Measurements from ENCODE around the gene MAPKAP1.
A peak's percentile ranks its signal among the peaks of the same experiment; 100 is the strongest.

The MAPKAP1 gene

GRCh38 chr9:125527471-125528002 is 179.5 kb downstream of the MAPKAP1 start:
- H3K4me3 ChIP-seq: no peak overlapping the region
- no peak overlapping the region for H3K27ac ChIP-seq

- peak overlapping the region in 6 of 21 experiments; percentile 2 to 60 (median 42) for H3K27ac ChIP-seq
- H3K4me3 ChIP-seq: no peak overlapping the region
These were observed 180.9 kb downstream of the MAPKAP1 start for GRCh38 chr9:125525921-125526631.

DNA sequence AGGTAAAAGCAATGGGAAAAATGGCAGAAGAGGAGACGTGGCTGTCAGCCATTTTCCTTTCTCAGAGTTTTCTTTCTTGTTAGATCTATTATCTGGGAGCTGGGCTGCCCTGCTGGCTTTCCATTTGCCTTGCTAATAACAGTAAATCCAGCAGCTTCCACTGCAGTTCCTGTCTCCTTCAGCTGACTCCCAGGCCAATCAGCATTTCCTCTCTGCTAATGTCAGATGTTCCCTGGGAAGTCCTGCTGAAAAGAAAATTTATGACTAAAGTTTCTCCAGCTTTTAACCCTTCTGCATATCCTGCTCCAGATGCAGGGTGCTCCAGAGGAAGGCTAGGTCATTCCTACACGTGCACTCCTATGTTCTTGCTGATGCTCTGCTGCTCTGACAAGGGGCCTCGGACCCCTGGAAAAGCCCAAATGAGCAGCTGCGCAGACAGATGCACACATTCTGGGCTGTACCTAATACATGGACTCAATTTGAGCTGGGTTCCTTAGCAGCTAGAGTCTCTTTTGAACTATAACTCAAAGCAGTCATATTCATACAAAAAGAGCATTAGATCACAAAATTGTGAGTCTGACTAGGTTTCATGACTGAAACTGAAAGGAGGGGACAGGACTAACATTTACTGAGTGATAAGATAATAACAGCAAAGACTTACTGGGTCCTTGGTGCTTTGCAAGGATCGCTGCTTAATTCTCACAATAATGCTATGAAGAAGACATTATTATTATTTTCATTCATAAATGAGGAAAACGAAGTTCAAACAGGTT is 182.2 kb downstream of the MAPKAP1 start:
- H3K27ac ChIP-seq: peak overlapping the region in 3 of 21 experiments; percentile 3 to 28 (median 26)
- no peak overlapping the region for H3K4me3 ChIP-seq

DNA sequence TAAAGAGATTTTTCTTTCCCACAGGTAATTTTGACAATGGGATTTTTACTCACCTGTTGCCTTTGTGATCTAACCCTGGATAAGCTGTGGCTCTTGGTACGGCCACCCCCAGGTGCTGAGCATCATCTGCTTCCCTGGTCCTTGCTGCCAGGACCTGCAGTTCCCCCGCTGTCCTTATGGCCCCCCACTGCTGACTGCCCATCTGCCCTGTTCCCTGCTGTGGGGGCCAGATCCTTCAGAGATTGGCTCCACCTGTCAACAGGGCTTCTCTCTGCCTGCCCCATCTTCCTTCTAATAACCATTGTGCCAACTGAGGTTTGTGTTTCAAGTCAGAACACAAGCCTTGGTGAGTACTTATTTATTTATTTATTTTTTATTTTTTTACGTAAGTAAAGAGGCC is 183.3 kb downstream of the MAPKAP1 start:
- Histone ChIP-seq H3K27ac (no peak overlapping the region), H3K4me3 (no peak overlapping the region)

DNA sequence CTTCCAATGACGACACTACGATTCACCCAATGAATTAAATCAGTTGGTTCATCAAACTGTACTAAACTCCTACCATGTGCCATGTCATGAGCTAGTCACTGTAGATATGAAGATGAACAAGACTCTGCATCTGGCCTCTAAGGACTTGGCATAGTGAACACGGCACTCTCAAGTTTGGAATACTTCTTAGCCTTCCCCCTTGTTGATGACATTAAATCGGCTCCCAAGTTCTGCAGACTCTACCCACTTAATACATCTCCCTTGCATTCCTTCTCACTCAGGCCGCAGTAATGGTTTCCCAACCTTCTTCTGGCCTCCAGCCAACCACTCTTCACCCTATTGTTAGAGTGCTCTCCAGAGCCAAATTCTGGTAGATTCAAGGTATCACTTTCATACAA is 184.7 kb downstream of the MAPKAP1 start:
- peak overlapping the region in 12 of 21 experiments; percentile 33 to 85 (median 60) for H3K27ac ChIP-seq
- no peak overlapping the region for H3K4me3 ChIP-seq

GRCh38 chr9:125521462-125522327 is 185.3 kb downstream of the MAPKAP1 start:
- Histone ChIP-seq H3K4me3 (no peak overlapping the region), H3K27ac (peak overlapping the region in 13 of 21 experiments; percentile 30 to 85 (median 59))

GRCh38 chr9:125519734-125520133 is 187.3 kb downstream of the MAPKAP1 start:
- Histone ChIP-seq H3K4me3 (no peak overlapping the region), H3K27ac (no peak overlapping the region)

DNA sequence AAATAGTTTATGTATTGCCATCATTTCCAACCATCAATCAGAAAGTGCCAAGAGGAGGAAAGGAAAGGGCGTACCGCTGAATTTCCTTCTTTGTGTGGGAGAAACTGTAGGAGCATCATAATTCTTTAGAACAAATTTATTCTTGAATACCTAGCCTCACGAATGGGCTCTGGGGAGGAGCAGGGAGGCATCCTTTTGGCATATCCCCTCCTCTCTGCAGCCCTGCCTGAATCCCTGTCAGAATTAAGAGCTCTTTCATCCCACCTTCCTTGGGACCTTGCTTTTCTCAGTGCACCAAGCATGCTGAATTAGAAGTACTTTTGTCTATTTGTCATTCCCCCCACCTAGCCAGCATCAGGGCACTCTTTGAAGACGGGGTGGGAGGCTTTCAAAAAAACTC is 189.4 kb downstream of the MAPKAP1 start:
- no peak overlapping the region for H3K27ac ChIP-seq
- H3K4me3 ChIP-seq: no peak overlapping the region

DNA sequence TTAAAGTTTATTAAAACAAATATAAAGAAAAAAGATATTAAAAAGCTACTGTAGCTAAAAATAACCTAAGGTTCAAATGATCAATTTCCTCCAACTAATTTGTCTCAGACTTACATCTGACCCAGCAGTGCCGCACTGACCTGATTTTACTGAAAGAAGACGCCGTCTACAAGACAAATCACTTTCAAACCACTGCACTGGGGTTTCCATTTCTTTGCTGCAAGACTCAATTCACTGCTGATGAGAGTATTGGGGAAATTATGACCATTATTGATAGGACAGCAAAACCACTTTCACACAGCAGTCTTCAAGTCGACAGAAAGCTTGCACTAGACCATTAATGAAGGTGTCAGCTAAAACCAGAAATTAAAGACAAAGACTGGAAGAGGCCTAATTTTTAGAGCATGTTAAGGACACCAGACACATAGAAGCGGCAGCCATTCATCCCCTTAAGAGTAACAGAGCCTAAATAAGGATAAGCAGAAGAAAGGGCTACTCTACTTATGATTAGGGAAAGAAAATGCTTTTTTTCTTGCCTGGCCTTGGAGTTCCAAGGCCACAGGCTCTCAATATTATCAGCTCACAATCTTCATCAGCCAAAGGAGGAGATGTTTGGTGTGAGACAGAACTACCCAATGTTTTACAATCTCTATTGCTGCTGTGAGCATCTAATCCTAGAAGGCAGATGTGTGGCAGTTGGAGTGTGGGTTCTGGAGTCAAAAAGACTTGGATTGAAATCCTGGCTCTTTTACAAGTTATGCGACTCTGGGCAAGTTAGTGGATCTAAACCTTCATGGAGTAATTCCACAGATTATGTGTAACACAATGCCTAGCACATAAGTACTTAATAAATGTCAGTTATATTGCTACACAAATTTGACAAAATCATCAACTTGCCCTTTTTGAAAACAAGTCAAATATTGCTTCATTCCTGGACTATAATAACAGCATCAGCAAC is 190.7 kb downstream of the MAPKAP1 start:
- H3K27ac ChIP-seq: no peak overlapping the region
- H3K4me3 ChIP-seq: no peak overlapping the region

DNA sequence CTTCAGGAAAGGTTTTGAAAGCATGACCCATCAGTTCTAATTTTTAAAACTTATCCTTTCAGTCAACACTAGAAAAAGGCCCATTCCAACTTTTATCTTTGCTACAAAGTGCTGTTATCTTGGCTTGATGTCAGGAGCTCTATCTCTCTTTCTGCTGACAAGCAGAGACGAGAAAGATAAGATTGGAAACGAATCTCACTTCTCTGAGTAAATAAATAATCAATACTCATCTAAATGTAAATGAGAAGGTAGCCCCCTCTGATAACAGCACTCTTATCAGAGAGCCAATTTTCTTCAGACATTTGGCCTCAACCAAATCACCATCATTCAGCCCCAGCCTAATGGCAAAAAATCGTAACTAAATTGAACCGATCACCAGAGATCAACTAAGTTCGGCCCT is 191.7 kb downstream of the MAPKAP1 start:
- Histone ChIP-seq H3K4me3 (no peak overlapping the region), H3K27ac (no peak overlapping the region)

- Histone ChIP-seq H3K4me3 (peak overlapping the region in 1 of 7 experiments; percentile 4), H3K27ac (peak overlapping the region in 1 of 21 experiments; percentile 64)
These were observed 192.5 kb downstream of the MAPKAP1 start for GRCh38 chr9:125514468-125514867.

GRCh38 chr9:125513668-125514413 is 193.2 kb downstream of the MAPKAP1 start:
- peak overlapping the region in 3 of 7 experiments; percentile 4 to 14 (median 6) for H3K4me3 ChIP-seq

GRCh38 chr9:125513303-125513667 is 193.7 kb downstream of the MAPKAP1 start:
- Histone ChIP-seq H3K27ac (peak overlapping the region in 7 of 21 experiments; percentile 1 to 64 (median 43)), H3K4me3 (peak overlapping the region in 3 of 7 experiments; percentile 4 to 14 (median 6))

More at GRCh38 chr9:125513668-125514413, 193.2 kb downstream of the MAPKAP1 start:
- H3K27ac ChIP-seq: peak overlapping the region in 9 of 21 experiments; percentile 1 to 64 (median 38)

DNA sequence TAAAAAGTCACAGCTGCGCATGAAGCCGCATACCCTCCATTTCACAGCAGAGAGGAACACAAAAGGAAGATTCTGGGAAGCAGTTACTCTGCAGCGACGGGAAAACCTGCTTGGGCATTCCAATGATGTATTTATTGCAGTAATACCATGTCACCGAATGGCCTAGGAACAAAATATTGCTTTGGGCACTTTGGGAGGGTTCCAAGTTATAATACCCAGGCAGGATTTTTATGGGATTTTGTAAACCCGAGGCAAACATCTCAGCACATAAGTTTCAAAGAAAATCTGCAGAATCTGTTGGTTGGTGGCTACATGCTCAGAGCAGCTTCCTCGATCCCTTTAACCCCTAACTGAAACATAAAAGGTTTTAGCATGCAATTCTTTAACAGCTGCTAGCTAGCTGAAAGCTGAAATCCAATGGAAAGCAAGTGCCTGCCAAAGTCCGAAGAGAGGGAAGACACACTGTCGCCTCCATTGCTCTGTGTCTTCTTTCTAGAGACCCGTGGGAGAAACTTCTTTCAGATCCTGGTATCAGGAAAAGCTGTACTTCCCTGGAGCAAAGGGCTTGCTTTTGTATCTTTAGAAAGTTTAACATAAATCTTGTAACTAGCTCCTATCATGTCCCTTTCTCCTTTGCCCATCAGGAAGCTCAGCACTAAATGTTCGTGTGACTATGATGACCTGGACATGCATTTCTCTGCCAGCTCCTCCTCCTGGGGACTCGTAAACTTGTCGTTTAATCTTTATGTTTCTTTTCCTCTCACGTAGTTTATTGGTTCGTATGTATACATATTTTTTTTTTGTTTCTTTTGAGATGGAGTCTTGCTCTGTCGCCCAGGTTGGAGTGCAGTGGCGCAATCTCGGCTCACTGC is 195.0 kb downstream of the MAPKAP1 start:
- no peak overlapping the region for H3K27ac ChIP-seq
- no peak overlapping the region for H3K4me3 ChIP-seq

- no peak overlapping the region for H3K27ac ChIP-seq
These were observed 196.0 kb downstream of the MAPKAP1 start for GRCh38 chr9:125510980-125511379.

GRCh38 chr9:125509476-125509875 is 197.5 kb downstream of the MAPKAP1 start:
- no peak overlapping the region for H3K27ac ChIP-seq
- H3K4me3 ChIP-seq: no peak overlapping the region

More at GRCh38 chr9:125510980-125511379, 196.0 kb downstream of the MAPKAP1 start:
- no peak overlapping the region for H3K4me3 ChIP-seq

GRCh38 chr9:125508249-125508648 is 198.8 kb downstream of the MAPKAP1 start:
- Histone ChIP-seq H3K4me3 (no peak overlapping the region), H3K27ac (no peak overlapping the region)

Measured in skin epidermis (tissue), 12 donors.